Mesothelial cell of epicardium (in vitro differentiated cells): ENCODE measurements around the gene ADAM29. TPM values are rescaled to one million over a fixed set of nuclear protein-coding genes. Genes with fewer than 3 reads are reported as not detected.
"Not testable (repeated sequence)": the region's sequence is repeated elsewhere in the genome, so short reads cannot be mapped to it uniquely, and the experiment has no call there.

Experiments used
- DNase-seq, 2 experiments: peaks; one replicate each; pipeline ENCODE4 v3.0.0; 2021; ENCODE audit warnings: low spot score in 2 of 2; ENCODE audit not compliant: unreplicated experiment in 2 of 2
- H3K27ac Mint-ChIP-seq: 2 replicates; pipeline ENCODE4 v1.8.0; 2021; ENCODE audit warnings: mixed read lengths
- H3K27me3 Mint-ChIP-seq: 2 replicates; pipeline ENCODE4 v1.8.0; 2021; ENCODE audit warnings: low read depth, mixed read lengths
- H3K36me3 Mint-ChIP-seq: 2 replicates; pipeline ENCODE4 v1.8.0; 2021; ENCODE audit warnings: mixed read lengths
- H3K4me1 Mint-ChIP-seq: 2 replicates; pipeline ENCODE4 v1.8.0; 2021; ENCODE audit warnings: mixed read lengths
- H3K4me3 Mint-ChIP-seq: 2 replicates; pipeline ENCODE4 v1.8.0; 2021; ENCODE audit warnings: mild to moderate bottlenecking, moderate library complexity, mixed read lengths
- H3K9me3 Mint-ChIP-seq: 2 replicates; pipeline ENCODE4 v1.8.0; 2021; ENCODE audit warnings: mixed read lengths
- CTCF ChIP-seq: fragments of 200-600 bp; sonication (generic); IDR thresholded peaks from one replicate; pipeline ENCODE4 v1.5.0; 2021; ENCODE audit warnings: antibody characterized with exemption; ENCODE audit not compliant: unreplicated experiment
- total RNA-seq: library from RNA; stranded (reverse); gene quantifications from 3 replicates; pipeline ENCODE4 v1.2.1, GENCODE V29; 2021

The ADAM29 gene
- total RNA-seq, 1 donor from 2014 or later = not detected

GRCh38 chr4:174946246-174946645 is 28.1 kb downstream of the ADAM29 start:
- Mint-ChIP-seq H3K27ac (no peak overlapping the region), H3K4me3 (no peak overlapping the region), H3K36me3 (no peaks in the 10 kb centered on the region), H3K4me1 (no peaks in the 10 kb centered on the region), H3K9me3 (peaks cover 40% of the 10 kb centered on the region), H3K27me3 (peaks cover 2% of the 10 kb centered on the region)
- no peak for TF ChIP-seq CTCF
- DNase-seq = no peak

GRCh38 chr4:174948826-174949225 is 30.7 kb downstream of the ADAM29 start:
- Mint-ChIP-seq H3K4me1 (no peaks in the 10 kb centered on the region), H3K4me3 (no peak overlapping the region), H3K9me3 (peaks cover 22% of the 10 kb centered on the region), H3K36me3 (no peaks in the 10 kb centered on the region), H3K27me3 (peaks cover 2% of the 10 kb centered on the region), H3K27ac (no peak overlapping the region)
- DNase-seq = no peak
- TF ChIP-seq CTCF = no peak

- H3K36me3 Mint-ChIP-seq = no peaks in the 10 kb centered on the region
- H3K27ac Mint-ChIP-seq = no peak overlapping the region
- peaks cover 23% of the 10 kb centered on the region for H3K9me3 Mint-ChIP-seq
- no peaks in the 10 kb centered on the region for H3K4me1 Mint-ChIP-seq
- no peak for TF ChIP-seq CTCF
- no peaks in the 10 kb centered on the region for H3K27me3 Mint-ChIP-seq
- no peak overlapping the region for H3K4me3 Mint-ChIP-seq
- DNase-seq = no peak
Observed at GRCh38 chr4:174972911-174973310, 54.8 kb downstream of the ADAM29 start.

- no peaks in the 10 kb centered on the region for H3K4me1 Mint-ChIP-seq
Observed at GRCh38 chr4:174973336-174973735, 55.2 kb downstream of the ADAM29 start.

GRCh38 chr4:174983128-174983750 is 65.1 kb downstream of the ADAM29 start:
- no peak overlapping the region for H3K27ac Mint-ChIP-seq
- H3K9me3 Mint-ChIP-seq = peaks cover 74% of the 10 kb centered on the region

More at GRCh38 chr4:174973336-174973735, 55.2 kb downstream of the ADAM29 start:
- no peak for TF ChIP-seq CTCF
- no peak for DNase-seq
- Mint-ChIP-seq H3K27ac (no peak overlapping the region), H3K27me3 (no peaks in the 10 kb centered on the region), H3K9me3 (peaks cover 27% of the 10 kb centered on the region), H3K36me3 (no peaks in the 10 kb centered on the region), H3K4me3 (no peak overlapping the region)

GRCh38 chr4:174983870-174984269 is 65.7 kb downstream of the ADAM29 start:
- H3K27ac Mint-ChIP-seq, H3K27me3 Mint-ChIP-seq, H3K36me3 Mint-ChIP-seq, DNase-seq, H3K4me1 Mint-ChIP-seq, H3K4me3 Mint-ChIP-seq: not testable (repeated sequence)
- H3K9me3 Mint-ChIP-seq = peaks cover 69% of the 10 kb centered on the region

More at GRCh38 chr4:174983128-174983750, 65.1 kb downstream of the ADAM29 start:
- Mint-ChIP-seq H3K4me1 (no peaks in the 10 kb centered on the region), H3K4me3 (no peak overlapping the region), H3K36me3 (peaks cover 2% of the 10 kb centered on the region), H3K27me3 (no peaks in the 10 kb centered on the region)
- no peak for TF ChIP-seq CTCF
- DNase-seq = no peak
